Fibroblast of the aortic adventitia (primary cell): ENCODE measurements around the gene IL1F10. TPM values are rescaled to one million over a fixed set of nuclear protein-coding genes. Genes with fewer than 3 reads are reported as not detected.

Experiments used
- DNase-seq: peaks from one replicate; pipeline ENCODE4 v3.0.0-alpha.2; 2010; ENCODE audit warnings: low read depth
- H3K4me3 ChIP-seq: 2 replicates; pipeline ENCODE4 v1.5.1; 2011; ENCODE audit warnings: low read depth, mild to moderate bottlenecking, control low read depth, low read length, moderate library complexity
- total RNA-seq: library from RNA; depleted of rRNA; stranded (reverse); fragments of >200 nt; gene quantifications from 2 replicates; pipeline ENCODE4 v1.2.3, GENCODE V29; 2012; ENCODE audit warnings: low replicate concordance
- TF ChIP-seq, protein P1 (sequence below): IDR thresholded peaks from 2 replicates; pipeline ENCODE4 v1.5.1; 2011; ENCODE audit warnings: mild to moderate bottlenecking, low read length, control low read depth, inconsistent platforms; ENCODE audit not compliant: insufficient read depth

The IL1F10 gene
- total RNA-seq, 1 donor, result not detected

DNA sequence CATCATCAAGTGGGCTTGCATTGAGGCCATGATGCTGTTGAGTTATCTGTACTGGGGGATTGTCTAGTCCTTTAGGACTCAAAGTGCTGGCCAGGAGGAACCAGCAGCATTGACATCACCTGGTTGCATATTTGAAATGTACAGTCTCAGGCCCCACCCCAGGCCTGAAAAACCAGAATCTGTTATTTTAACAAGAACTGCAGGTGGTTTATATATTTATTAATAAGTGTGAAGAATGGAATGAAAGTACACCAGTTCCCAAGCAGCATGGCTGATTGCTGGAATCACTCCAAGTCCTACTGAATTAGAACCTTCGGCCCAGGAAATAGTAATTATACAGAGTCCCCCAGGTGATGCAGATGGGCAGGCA is 2.8 kb downstream of the IL1F10 start:
- H3K4me3 ChIP-seq, result no peak overlapping the region
- DNase-seq, result no peak
- TF ChIP-seq, protein P1, sequence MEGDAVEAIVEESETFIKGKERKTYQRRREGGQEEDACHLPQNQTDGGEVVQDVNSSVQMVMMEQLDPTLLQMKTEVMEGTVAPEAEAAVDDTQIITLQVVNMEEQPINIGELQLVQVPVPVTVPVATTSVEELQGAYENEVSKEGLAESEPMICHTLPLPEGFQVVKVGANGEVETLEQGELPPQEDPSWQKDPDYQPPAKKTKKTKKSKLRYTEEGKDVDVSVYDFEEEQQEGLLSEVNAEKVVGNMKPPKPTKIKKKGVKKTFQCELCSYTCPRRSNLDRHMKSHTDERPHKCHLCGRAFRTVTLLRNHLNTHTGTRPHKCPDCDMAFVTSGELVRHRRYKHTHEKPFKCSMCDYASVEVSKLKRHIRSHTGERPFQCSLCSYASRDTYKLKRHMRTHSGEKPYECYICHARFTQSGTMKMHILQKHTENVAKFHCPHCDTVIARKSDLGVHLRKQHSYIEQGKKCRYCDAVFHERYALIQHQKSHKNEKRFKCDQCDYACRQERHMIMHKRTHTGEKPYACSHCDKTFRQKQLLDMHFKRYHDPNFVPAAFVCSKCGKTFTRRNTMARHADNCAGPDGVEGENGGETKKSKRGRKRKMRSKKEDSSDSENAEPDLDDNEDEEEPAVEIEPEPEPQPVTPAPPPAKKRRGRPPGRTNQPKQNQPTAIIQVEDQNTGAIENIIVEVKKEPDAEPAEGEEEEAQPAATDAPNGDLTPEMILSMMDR, result no peak

DNA sequence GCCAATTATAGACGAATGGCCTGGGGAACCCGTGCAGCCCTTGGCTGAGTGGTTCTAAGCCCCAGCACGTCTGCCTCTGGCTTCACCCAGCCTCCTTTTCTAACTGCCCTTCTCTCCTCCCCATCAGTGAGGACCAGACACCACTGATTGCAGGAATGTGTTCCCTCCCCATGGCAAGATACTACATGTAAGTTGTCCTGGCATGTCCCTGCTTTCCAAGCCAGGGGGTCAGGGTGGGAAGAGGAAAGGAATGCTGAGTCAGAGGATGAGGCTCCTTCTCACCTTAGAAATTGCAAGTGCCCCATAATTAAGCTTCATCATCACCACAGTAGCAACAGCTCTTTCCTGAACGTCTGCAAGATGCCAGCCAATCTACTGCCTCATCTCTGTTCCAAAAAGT is 4.8 kb downstream of the IL1F10 start:
- DNase-seq, result no peak
- TF ChIP-seq, protein P1, result no peak
- no peak overlapping the region for H3K4me3 ChIP-seq

DNA sequence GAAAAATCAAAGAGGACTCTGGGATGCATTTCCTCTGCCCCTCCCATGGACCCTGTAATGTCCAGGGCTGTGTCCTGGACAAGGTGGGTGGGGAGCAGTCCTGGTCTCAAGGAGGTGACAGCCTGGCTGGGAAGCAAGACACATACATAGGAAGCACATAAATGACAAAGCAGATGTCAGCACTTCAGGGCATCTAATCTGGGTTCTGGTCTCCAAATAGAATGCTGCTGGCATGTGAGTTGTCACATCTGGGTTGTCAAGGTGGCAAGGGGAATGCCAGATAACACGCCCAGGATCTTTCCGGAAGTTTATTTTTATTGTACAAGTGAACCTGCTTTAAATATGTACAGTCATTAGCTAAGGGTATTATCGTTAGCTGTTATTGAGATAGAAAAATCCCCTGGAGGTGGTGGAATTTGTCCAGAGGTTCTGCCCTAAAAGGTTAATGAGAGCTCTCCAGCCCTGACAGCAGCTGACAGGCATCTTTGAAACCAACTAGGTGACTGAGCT is 5.6 kb downstream of the IL1F10 start:
- DNase-seq, result no peak
- TF ChIP-seq, protein P1, result no peak
- H3K4me3 ChIP-seq, result no peak overlapping the region

DNA sequence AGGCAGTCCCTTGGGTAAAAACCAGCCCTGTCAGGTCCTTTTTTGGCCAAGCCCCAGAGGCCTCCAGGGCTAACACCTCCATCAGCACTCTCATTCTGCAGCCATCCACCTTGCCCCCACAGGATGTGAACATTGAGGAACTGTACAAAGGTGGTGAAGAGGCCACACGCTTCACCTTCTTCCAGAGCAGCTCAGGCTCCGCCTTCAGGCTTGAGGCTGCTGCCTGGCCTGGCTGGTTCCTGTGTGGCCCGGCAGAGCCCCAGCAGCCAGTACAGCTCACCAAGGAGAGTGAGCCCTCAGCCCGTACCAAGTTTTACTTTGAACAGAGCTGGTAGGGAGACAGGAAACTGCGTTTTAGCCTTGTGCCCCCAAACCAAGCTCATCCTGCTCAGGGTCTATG is 7.3 kb downstream of the IL1F10 start:
- DNase-seq, result no peak
- no peak overlapping the region for H3K4me3 ChIP-seq
- TF ChIP-seq, protein P1, result no peak

DNA sequence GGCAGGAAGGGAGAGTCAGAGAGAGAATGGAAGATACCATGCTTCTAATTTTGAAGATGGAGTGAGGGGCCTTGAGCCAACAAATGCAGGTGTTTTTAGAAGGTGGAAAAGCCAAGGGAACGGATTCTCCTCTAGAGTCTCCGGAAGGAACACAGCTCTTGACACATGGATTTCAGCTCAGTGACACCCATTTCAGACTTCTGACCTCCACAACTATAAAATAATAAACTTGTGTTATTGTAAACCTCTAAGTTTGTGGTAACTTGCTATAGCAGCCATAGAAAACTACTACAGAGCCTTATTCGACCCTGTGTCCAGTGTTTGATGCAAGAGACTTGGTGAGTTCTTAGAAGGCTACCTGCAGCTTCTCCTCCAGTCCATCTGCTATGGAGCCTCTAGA is 7.8 kb downstream of the IL1F10 start:
- H3K4me3 ChIP-seq, result no peak overlapping the region
- no peak for DNase-seq
- TF ChIP-seq, protein P1, result no peak

DNA sequence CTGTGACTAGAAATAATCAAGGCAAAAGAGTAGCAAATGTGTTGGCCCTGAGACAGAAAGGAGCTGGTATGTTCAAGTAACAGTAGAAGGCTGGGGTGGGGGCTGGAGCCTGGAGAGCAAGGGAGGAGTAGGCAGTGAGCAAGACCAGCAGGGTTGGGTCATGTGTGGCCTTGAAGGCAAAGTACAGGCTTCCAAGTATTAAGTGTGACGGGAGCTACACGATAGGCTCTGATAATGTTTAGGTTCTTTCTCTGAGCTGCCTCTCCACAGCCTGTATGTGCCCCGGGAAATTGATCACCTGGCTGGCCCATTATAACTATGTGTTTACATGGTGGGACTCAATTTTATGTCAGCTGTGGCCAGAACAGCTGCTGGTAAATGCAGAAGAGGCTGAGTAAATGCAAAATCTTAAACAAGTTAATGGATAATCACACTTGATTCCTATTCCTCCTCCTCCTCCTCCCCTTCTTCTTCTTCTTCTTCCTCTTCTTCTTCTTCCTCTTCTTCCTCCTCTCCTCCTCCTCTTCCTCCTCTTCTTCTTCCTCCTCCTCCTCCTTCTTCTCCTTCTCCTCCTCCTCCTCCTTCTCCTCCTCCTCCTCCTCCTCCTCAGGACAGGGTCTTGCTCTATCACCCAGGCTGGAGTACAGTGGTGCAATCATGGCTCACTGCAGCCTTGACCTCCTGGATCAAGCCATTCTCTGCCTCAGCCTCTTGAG is 9.3 kb downstream of the IL1F10 start:
- TF ChIP-seq, protein P1, result no peak
- no peak for DNase-seq
- no peak overlapping the region for H3K4me3 ChIP-seq

DNA sequence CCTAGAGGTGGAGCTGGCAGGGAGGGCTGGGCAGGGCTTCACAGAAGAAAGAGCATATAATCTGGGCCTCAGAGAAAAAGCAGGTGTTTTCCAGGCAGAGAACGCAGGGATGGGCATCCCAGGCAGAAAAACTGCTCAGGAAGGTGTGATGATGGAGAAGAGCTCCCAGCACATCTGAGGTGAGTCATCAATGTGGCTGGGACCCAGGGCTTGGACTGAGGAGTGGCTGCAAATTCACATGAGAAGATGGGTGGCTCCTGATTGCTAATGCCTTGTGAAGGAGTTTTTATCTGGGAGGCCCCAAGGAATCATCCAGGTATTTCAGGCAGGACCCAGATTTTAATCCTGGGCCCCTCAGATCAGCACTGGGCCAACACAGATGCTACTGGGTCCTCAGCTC is 10.2 kb downstream of the IL1F10 start:
- DNase-seq, result no peak
- H3K4me3 ChIP-seq, result no peak overlapping the region
- TF ChIP-seq, protein P1, result no peak
